ENCODE results near the gene LRP2.

- TF ChIP-seq CTCF (IDR thresholded peaks at IDR 0.05) (no peak), POLR2A (IDR thresholded peaks at IDR 0.05) (no peak)
Observed at GRCh38 chr2:169089182-169089581, 273.2 kb downstream of the LRP2 start.

All from uterus (tissue), 2 donors.